H7 (cell line): ENCODE data around the gene NBEAL2. TPM values are rescaled to one million over a fixed set of nuclear protein-coding genes. Genes with fewer than 3 reads are reported as not detected.
"Not testable (repeated sequence)": the region's sequence is repeated elsewhere in the genome, so short reads cannot be mapped to it uniquely, and the experiment has no call there.

Source experiments
- DNase-seq: peaks from one replicate; pipeline ENCODE4 v3.0.0; 2012
- H3K27me3 ChIP-seq: 2 replicates; pipeline ENCODE4 v1.6.0; 2011; ENCODE audit warnings: mild to moderate bottlenecking, low read length; ENCODE audit not compliant: control insufficient read depth, insufficient read depth
- H3K36me3 ChIP-seq: replicated peaks from 2 replicates; pipeline ENCODE4 v1.5.1; 2011; ENCODE audit warnings: low read length; ENCODE audit not compliant: control insufficient read depth, insufficient read depth
- H3K4me3 ChIP-seq: 2 replicates; pipeline ENCODE4 v1.5.1; 2011; ENCODE audit warnings: low read depth, mild to moderate bottlenecking, control low read depth, low read length, moderate library complexity; ENCODE audit not compliant: insufficient read depth
- total RNA-seq: library from RNA; depleted of rRNA; stranded (reverse); fragments of >200 nt; shearing (Covaris generic); gene quantifications from 2 replicates; pipeline ENCODE4 v1.2.3, GENCODE V29; 2014

NBEAL2 gene
- total RNA-seq, 1 experiment from 2014 or later, result 51.6 TPM

DNA sequence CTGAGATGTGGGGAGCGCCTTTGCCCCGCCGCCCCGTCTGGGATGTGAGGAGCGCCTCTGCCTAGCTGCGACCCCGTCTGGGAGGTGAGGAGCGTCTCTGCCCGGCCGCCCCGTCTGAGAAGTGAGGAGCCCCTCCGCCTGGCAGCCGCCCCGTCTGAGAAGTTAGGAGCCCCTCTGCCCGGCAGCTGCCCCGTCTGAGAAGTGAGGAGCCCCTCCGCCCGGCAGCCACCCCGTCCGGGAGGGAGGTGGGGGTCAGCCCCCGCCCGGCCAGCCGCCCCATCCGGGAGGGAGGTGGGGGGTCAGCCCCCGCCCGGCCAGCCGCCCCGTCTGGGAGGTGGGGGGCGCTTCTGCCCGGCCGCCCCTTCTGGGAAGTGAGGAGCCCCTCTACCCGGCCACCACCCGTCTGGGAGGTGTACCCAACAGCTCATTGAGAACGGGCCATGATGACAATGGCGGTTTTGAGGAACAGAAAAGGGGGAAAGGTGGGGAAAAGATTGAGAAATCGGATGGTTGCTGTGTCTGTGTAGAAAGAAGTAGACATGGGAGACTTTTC, 15.4 kb upstream of the NBEAL2 start:
- not testable (repeated sequence) for H3K27me3 ChIP-seq, H3K4me3 ChIP-seq, DNase-seq, H3K36me3 ChIP-seq

DNA sequence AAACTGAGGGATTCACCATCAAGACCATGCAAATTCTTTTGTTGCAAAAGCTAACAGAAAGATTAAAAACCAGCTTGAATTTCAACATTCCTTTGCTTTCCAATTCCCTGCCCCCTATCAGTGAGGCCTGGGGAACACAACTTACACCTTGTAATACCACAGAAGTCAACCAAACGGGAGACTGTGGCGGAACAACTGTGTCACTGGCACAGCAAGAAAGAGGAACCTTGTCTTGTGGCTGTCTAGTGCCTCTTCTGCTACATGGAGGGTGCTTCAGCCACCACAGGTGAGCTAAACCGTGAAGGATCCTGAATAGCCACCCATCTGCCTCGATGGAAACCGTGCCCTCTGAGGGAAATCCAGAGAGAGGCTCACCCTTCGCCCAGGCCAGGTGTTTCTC, 14.3 kb upstream of the NBEAL2 start:
- Histone ChIP-seq H3K36me3 (0 out of 2 replicates have a peak, but pooled peaks cover 1% of the 10 kb centered on the region), H3K27me3 (no peaks in the 10 kb centered on the region), H3K4me3 (no peak overlapping the region)
- DNase-seq, result no peak

DNA sequence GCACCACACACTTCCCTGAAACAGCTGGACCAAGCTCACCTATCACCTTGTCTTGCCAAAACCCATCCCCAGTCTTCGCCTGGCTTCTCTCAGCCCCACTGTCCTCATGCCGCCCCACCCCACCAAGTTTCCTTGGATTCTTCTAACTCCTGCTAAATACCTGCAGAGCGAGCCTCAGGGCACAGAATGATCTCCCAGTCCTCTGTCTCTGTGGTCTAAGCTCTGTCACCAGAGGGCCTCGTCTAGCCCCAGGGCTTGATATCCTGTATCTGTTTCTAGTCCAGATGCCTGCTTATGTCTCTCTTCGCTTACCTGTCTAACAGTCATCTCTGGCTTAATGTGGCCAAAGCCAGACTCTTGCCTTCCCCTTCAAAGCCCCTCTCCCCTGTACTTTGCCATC, 12.7 kb upstream of the NBEAL2 start:
- 0 out of 2 replicates have a peak, but pooled peaks cover 1% of the 10 kb centered on the region for H3K36me3 ChIP-seq
- H3K4me3 ChIP-seq, result no peak overlapping the region
- no peak for DNase-seq
- H3K27me3 ChIP-seq, result no peaks in the 10 kb centered on the region

DNA sequence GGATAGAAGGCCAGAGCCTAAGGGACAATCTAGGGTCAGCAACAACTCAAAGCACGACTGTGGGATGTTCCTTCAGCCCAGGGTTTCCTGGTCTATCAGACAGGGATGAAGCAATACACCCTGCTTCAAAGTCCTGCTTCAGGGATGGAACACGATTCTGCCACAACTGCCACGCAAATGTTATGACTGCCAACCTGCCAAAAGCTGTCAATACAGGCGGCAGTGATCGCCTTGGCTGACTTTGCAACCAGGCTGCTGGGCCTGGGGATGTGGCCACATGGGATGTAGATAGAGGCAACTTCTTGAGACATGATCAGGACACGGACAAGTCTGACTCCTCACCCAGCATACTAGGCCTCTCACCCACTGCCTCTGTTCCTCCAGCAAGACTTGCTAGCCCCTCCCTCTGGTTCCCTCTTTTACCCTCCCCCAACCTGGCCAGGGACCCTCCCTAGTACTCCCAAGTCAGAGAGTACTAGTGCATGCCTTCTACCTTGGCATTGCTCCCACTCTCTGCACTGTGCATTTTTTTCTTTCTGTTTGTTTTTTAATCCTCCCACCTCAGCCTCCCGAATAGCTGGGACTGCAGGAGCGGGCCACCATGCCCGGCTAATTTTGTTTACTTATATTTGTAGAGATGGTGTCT, 10.6 kb upstream of the NBEAL2 start:
- Histone ChIP-seq H3K27me3 (no peaks in the 10 kb centered on the region), H3K4me3 (no peak overlapping the region), H3K36me3 (0 out of 2 replicates have a peak, but pooled peaks cover 1% of the 10 kb centered on the region)
- DNase-seq, result no peak

DNA sequence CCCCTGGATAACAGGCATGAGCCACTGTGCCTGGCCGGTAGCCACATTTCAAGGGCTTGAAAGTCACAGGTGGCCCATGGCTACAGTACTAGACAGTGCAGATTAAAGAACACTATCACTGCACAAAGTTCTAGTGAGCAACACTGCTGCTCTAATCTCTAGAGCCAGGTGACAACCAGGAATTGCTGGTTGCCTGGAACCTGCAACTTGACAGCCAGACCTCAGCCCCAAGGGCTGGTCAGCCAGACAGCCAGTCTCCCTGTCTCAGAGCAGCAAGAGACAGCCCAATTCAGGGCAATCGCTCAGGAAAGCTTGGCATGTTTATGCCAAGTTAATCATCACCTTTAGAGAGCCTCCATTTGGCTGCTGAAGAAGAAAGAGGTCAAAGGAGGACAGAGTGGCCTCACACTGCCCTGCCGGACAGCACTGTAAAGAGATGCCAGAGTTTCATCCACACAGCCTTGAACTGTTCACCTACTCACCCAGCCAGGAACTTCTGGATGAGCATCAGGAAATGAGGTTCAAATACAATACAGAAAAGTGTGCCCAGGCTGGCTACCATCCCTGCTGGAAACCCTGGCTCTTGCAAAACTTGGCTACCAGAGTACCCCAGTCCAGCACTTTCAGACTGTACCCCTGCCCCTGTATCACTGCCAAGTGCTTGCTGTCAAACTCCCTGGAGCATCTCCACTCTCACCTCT, 8.9 kb upstream of the NBEAL2 start:
- no peaks in the 10 kb centered on the region for H3K27me3 ChIP-seq
- no peak overlapping the region for H3K4me3 ChIP-seq
- DNase-seq, result no peak
- H3K36me3 ChIP-seq, result peaks cover under 1% of the 10 kb centered on the region; the same call in 1 of the 2 replicates

DNA sequence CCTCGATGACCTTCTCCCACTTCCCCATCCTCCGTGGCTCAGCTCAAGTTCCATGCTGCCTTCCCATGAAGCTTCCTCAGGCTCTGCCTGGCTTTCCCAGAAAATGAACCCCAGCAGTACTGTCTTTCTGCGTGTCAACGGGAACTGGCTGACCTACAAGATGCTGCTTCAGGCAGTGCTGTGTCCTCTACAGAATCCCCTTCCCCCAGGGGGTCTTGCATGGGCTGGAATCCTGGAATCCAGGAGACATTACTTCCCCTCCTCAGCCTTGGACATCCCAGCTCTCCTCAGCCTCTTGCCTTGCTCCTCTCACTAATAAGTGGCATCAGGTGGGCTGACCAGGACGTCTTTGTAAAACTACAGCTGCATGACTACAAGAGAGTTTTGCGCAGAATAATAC, 8.3 kb upstream of the NBEAL2 start:
- Histone ChIP-seq H3K27me3 (no peaks in the 10 kb centered on the region), H3K36me3 (no peaks in the 10 kb centered on the region; the same call in 1 of the 2 replicates), H3K4me3 (no peak overlapping the region)
- DNase-seq, result no peak

DNA sequence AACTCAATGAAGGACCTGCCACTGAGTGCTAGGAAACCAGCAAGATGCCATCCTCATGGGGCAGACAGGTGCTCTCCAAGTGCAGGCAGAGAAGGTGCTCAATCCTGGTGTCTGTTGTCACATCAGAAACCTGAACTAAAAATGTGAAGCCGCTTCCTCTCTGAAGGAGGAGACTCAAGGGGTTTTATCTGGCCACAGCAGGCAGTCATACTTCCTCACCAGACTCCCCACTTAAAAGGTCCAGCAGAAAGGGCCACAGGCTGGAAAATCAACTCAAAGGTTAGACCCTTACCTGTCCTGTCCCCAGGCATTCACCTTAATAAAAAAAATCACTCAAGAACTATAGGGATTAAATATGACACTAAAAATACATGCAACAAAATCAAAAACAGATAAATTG, 7.7 kb upstream of the NBEAL2 start:
- Histone ChIP-seq H3K27me3 (no peaks in the 10 kb centered on the region), H3K4me3 (no peak overlapping the region), H3K36me3 (no peaks in the 10 kb centered on the region; the same call in 1 of the 2 replicates)
- no peak for DNase-seq

DNA sequence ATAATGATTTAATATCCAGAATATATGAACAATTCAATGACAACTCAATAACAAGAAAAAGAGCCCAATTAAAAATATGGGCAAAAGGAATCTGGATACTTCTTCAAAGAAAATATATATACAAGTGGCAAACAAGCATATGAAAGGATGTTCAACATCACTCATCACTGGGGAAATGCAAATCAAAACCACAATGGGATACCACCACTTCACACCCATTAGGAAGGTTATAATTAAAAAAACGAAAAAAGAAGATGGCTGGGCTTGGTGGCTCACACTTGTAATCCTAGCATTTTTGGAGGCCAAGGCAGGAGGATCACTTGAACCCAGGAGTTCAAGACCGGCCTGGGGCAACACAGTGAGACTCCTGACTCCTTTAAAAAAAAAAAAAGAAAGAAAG, 7.1 kb upstream of the NBEAL2 start:
- no peak for DNase-seq
- Histone ChIP-seq H3K36me3 (no peaks in the 10 kb centered on the region; the same call in 1 of the 2 replicates), H3K4me3 (no peak overlapping the region), H3K27me3 (no peaks in the 10 kb centered on the region)

DNA sequence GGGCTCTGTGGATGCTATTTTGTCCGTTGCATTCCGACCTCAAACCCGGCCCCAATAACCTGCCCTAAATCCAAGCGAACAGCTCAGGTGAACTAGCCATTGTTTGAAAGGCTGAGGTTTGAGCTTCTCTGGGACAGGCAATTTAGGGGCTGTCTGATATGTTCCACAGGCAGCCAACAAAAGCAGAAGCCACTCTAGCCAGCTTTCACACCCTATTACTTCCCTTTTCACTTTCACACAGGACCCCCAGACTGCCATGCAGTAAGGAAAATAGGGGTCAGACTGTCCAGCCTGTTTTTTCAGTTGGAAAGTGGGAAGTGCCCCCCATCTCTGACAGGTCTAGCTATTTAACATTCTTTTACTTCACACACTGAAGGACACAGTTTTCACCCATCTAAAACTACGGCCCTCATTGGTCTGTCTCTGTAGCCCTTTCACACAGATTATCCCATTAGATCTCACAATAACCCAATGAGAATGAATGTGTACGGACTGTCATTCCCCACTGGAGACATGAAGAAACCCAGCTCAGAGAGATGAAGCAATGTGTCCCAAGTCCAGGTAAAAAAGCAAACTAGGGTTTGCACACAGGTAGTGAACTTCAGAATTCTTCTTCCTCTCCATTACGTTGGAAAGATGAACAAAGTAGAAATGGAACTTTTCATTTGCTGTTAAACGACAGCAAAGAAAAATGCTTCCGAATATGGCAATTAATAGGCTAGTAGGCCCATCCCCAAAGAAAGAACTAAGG, 4.9 kb upstream of the NBEAL2 start:
- H3K27me3 ChIP-seq, result no peaks in the 10 kb centered on the region
- H3K36me3 ChIP-seq, result no peaks in the 10 kb centered on the region; the same call in 1 of the 2 replicates
- no peak for DNase-seq
- H3K4me3 ChIP-seq, result no peak overlapping the region

DNA sequence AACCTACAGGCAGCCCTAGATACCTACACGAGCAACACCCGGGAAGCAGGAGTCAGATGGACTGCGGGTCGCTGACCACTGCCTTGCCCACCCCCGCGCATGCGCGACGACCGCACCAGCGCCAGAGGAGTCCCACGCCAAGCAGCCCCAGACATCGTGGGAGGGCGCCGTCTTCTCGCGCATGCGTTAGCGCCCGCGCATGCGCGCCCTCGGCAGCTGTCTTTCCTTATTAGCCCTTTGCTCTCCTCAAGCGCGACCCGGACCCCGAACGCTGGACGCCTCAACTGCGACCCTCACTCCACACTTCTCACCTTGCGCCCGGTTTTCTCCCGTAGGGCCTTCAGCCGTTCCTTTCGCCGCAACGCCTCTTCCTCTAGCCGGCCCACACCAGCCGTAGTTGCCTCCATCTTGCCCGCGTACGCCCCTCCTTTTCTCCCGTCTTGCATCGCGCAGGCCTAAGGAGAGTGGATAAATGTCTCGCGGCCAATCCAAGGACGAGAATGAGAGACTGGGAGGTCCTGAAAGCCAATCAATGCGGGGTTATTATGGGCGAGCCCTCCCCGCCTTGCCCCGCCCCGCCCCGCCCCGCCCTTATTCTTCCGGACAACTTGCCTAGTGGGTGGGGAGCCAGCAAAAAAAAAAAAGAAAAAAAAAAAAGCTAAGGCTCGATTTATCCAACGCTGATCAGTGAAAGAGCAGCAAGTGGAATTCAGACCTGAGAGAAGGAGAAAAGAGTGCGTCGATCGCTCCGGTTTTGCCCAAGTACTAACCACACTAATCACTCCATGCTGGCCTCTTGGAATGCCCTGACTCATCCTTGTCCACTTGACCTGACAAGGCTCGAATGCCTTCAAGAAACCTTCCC, 2.9 kb upstream of the NBEAL2 start, which contains the start of gene CCDC12:
Gene CCDC12, minus strand, starts transcription at position 420 of the 865 bp plus-strand sequence. Its CDS starts 13 bp downstream, at position 407.
- Histone ChIP-seq H3K36me3 (no peaks in the 10 kb centered on the region; the same call in 1 of the 2 replicates), H3K4me3 (peak within 1 kb of the TSS; percentile 99), H3K27me3 (no peaks in the 10 kb centered on the region; the same call in 1 of the 2 replicates)
- DNase-seq, result peak; percentile 99

DNA sequence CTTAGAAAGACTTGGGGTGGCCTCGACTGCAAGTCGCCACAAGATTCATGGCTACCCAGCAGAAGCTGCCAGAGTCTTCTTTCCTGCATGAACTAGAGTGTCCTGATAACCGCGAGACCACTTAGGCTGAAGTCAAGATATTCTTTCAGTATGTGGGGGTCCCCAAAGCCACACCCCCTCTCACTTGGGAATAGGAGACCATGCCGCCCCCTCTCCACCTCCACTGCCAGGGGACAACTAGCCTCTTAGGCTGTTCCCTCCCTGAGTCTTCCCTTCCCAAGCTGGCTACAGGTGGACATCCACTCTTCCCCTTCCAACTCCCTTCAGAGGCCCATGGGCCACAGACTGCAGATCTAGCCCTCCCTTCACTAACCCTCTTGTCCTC, 1.7 kb upstream of the NBEAL2 start:
- H3K4me3 ChIP-seq, result no peak overlapping the region
- no peak for DNase-seq
- H3K36me3 ChIP-seq, result no peaks in the 10 kb centered on the region; the same call in 1 of the 2 replicates
- H3K27me3 ChIP-seq, result no peaks in the 10 kb centered on the region; the same call in 1 of the 2 replicates

DNA sequence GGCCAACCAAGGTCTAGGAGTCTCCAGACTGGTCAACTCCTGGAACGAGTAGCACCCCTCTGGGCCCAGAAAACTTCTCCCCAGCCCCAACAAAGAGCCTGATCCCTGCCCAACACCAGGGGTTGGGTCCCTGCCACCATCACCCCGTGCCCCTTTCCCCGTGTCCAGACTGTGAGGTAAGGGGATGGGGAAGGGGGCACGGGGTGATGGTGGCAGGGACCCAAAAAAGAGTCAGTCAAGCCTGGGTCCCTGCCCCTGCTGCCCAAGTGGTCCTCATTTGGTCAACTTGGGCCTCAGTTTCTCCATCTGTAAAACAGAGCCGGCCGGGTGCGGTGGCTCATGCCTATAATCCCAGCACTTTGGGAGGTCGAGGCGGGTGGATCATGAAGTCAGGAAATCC, 1.1 kb upstream of the NBEAL2 start:
- Histone ChIP-seq H3K4me3 (no peak overlapping the region), H3K27me3 (no peaks in the 10 kb centered on the region; the same call in 1 of the 2 replicates), H3K36me3 (no peaks in the 10 kb centered on the region; the same call in 1 of the 2 replicates)
- DNase-seq, result no peak

DNA sequence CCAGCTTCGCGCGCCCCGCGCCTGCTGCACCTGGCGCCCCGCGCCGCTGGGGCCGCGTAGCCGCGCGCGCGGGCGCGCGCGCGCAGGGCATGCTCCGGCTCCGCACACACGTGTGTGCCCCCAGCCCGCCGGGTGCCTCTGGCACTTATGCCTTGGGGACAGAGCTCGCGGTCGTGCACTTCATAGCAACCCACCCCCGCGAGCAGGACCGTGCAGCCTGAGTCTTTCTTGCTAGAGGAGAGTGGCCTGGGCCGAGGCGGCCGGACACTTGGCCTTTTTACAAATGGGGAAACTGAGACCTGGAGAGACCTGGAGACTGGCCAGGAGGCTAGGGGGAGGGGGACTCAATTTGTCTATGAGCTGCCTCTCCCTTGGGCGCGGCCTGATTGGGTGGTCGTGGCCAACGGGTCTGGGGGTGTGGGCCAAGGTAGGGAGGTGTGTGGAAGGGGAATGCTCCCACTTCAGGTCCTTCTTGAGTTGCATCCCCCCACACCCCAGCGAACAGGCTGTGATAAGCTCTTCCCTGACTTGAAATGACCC, 562 bp downstream of the NBEAL2 start:
- peak overlapping the region; percentile 81 for H3K4me3 ChIP-seq
- H3K27me3 ChIP-seq, result no peaks in the 10 kb centered on the region; the same call in 1 of the 2 replicates
- peak; percentile 61 for DNase-seq
- H3K36me3 ChIP-seq, result no peaks in the 10 kb centered on the region
